ENCODE data around the gene IL1RAP.

Gene IL1RAP

GRCh38 chr3:190581041-190581541 lies 67.2 kb downstream of the IL1RAP start:
- no peak for DNase-seq

- DNase-seq: no peak
Observed at GRCh38 chr3:190582667-190583066, 68.8 kb downstream of the IL1RAP start.

GRCh38 chr3:190585805-190586630 lies 72.1 kb downstream of the IL1RAP start:
- DNase-seq: peak; percentile 93

GRCh38 chr3:190586631-190587011 lies 72.7 kb downstream of the IL1RAP start:
- DNase-seq: peak; percentile 52

- peak; percentile 49 for DNase-seq
Observed at GRCh38 chr3:190588570-190588969, 74.7 kb downstream of the IL1RAP start.

GRCh38 chr3:190589326-190589725 lies 75.4 kb downstream of the IL1RAP start:
- DNase-seq: no peak

GRCh38 chr3:190591080-190591479 lies 77.2 kb downstream of the IL1RAP start:
- DNase-seq: no peak

GRCh38 chr3:190593075-190593474 lies 79.2 kb downstream of the IL1RAP start:
- no peak for DNase-seq

- DNase-seq: no peak
Observed at GRCh38 chr3:190594171-190594570, 80.3 kb downstream of the IL1RAP start.

GRCh38 chr3:190595179-190595795 lies 81.4 kb downstream of the IL1RAP start:
- no peak for DNase-seq

GRCh38 chr3:190595807-190596206 lies 81.9 kb downstream of the IL1RAP start:
- no peak for DNase-seq

GRCh38 chr3:190596349-190597285 lies 82.7 kb downstream of the IL1RAP start:
- DNase-seq: no peak

- DNase-seq: no peak
Observed at GRCh38 chr3:190597291-190597690, 83.4 kb downstream of the IL1RAP start.

- no peak for DNase-seq
Observed at GRCh38 chr3:190601622-190602021, 87.7 kb downstream of the IL1RAP start.

- no peak for DNase-seq
Observed at GRCh38 chr3:190605385-190605784, 91.5 kb downstream of the IL1RAP start.

GRCh38 chr3:190606596-190606995 lies 92.7 kb downstream of the IL1RAP start:
- DNase-seq: no peak

GRCh38 chr3:190607021-190607420 lies 93.1 kb downstream of the IL1RAP start:
- no peak for DNase-seq

GRCh38 chr3:190608850-190609589 lies 95.1 kb downstream of the IL1RAP start:
- DNase-seq: peak; percentile 38

GRCh38 chr3:190614226-190615059 lies 100.6 kb downstream of the IL1RAP start:
- peak; percentile 19 for DNase-seq

GRCh38 chr3:190615060-190615384 lies 101.1 kb downstream of the IL1RAP start:
- no peak for DNase-seq

- DNase-seq: no peak
Observed at GRCh38 chr3:190615607-190616006, 101.7 kb downstream of the IL1RAP start.

GRCh38 chr3:190616637-190617036 lies 102.8 kb downstream of the IL1RAP start:
- peak; percentile 42 for DNase-seq
